ENCODE measurements around the gene MSRB1.
A peak's percentile ranks its signal among the peaks of the same experiment; 100 is the strongest.

MSRB1 gene, protein sequence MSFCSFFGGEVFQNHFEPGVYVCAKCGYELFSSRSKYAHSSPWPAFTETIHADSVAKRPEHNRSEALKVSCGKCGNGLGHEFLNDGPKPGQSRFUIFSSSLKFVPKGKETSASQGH

DNA sequence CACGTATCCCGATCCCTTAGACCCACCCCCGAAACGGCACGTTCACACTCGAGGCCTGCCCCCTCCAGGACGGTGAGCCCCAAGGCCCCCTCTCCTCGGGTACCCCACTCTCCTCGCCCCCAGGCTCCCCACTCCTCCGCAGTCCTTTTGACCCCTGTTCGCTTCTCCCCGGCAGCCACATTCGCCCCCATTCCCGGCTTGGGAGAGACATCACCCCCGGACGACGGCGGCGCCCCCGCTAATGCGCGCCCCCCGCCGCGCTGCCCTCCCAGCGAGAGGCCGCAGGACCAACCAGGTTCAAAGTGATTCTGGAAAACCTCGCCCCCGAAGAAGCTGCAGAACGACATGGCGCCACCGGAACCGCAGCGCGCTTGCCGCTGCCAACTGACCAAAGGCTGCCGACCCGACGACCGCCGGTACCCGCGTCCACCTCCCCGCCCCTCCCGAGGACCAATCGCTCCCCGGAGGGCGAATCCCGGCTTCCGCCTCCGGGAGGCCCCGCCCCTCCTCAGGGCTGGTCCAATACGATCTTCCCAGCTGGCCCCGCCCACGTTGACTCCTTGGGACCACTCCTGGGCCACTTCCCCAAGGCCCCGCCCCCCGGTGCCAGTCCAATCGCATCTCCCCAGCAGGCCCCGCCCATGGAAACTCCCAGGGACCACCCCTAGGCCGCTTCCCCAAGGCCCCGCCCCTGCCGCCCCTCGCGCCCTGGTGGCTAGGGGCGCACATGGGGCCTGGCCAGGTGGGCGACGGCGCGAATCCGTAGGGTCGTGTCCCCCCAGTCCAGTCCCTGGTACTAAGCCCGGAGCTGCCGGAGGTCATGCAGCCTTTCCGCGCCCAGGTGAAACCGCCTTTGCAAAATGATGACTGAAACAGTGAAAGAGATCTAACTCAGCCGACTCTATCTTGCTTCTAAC, at the start of gene MSRB1:
MSRB1 (minus strand) TSS at position 390 of the 917 bp plus-strand sequence; CDS start at position 347, 43 bp downstream.
- peak; percentile 100 for DNase-seq (ENCODE audit: low spot score)

DNA sequence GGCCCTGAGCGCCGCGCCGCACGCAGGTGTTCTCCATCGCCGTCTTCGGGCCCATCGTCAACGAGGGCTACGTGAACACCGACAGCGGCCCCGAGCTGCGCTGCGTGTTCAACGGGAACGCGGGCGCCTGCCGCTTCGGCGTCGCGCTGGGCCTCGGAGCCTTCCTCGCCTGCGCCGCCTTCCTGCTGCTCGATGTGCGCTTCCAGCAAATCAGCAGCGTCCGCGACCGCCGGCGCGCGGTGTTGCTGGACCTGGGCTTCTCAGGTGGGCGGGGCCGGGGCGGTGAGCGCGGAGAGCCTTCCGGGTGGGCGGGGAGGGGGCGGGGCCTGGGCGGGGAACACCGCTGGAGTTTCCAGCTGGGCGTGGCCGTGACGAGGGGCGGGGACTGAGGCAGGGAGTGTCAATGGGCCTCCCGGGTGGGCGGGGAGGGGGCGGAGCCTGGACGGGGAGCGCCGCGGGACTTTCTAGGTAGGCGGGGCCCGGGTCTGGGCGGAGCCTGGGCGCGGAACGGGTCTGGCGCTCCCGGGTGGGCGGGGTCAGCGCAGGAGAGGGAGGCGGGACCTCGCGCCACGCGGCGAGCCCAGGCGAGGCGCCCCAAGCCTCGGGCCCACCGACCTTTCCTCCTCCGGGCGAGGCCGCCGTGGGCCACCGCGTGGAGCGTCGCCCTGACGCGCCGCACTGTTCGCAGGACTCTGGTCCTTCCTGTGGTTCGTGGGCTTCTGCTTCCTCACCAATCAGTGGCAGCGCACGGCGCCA, 49.1 kb upstream of the MSRB1 start:
- peak; percentile 98 for DNase-seq (ENCODE audit: low spot score)

DNA sequence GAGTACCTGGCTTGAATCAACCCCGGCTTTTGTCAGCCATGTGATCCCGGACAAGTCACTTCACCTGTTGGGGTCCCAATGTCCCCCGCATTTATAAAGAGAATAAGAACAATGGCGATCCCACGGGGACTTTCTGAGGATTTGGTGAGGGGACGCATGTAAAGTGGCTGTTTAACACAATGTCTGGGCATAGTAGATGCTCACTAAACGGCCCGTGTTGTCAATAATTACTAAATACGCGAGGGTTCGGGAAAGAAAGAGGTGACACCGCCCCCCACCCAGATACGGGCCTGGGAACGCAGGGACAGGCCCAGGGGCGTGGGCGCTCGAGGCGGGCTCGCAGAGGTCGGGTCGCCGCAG, 48.6 kb upstream of the MSRB1 start:
- no peak for DNase-seq (ENCODE audit: low spot score)

DNA sequence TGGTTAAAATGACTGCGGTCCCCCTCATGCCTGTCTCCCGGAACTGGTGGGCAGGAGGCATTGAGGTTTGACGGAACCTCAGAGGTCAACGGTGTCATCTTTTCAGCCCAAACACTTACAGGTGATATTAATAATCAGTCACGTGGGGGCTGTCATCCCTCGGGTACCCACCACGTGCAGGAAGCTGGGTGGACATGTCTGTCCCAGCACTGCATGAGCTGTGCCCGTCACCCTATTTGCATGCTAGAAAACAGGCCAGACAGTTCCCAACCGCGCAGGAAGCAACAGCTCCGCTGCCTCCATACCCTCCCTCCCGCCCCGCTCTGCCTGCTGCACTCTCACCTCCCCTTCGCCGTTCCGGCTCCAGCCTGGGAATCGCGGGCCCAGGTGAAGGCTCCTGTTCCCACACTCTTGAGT, 48.1 kb upstream of the MSRB1 start:
- DNase-seq (ENCODE audit: low spot score), result peak; percentile 82

DNA sequence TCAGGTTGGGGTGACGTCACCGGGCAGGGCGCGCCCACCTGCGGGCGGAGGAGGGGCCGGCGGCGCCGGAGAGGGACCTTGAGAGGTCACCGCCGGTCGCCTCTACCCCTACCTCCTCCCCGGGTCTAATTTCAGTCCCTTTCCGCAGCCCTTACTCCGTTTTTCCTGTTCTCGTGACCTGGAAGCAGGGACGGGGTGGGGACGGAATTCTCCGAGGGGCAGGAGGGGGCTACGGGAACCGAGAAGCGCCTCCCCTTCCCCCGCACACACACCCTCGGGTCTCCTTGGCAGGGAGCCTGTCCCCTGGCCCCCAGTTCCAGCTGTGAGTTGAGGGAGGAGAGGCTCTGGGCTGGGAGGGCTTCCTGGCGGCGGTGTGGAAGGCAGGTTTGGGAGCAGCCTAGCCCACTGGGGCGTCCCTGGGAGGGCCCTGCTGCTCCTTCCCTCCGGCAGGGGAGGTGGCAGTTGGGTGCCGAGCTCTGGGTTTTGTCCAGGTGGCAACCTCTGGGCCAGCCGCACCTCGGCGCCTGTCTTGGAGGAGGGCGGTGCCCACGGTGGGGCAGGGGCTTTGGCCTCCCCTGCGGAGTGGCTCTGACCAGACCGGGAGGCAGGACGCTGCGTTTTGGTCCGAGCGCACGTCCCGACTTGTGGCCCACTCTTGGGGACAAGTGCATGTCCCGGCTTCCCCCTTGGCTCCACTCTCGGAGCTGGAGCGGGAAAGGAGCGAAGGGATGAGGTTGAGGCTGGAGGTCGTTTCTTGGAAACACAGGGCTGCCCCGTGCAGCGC, 47.5 kb upstream of the MSRB1 start:
- DNase-seq (ENCODE audit: low spot score), result peak; percentile 48

DNA sequence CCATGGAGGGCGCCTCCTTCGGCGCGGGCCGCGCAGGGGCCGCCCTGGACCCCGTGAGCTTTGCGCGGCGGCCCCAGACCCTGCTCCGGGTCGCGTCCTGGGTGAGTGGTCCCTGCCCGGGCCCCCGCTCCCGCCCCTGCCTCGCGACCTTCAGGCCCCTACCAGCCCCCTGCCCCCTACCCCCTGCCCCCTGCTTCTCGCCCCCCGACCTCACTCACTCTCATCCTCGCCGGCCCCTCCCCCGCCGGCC, 47.0 kb upstream of the MSRB1 start:
- DNase-seq (ENCODE audit: low spot score), result no peak

DNA sequence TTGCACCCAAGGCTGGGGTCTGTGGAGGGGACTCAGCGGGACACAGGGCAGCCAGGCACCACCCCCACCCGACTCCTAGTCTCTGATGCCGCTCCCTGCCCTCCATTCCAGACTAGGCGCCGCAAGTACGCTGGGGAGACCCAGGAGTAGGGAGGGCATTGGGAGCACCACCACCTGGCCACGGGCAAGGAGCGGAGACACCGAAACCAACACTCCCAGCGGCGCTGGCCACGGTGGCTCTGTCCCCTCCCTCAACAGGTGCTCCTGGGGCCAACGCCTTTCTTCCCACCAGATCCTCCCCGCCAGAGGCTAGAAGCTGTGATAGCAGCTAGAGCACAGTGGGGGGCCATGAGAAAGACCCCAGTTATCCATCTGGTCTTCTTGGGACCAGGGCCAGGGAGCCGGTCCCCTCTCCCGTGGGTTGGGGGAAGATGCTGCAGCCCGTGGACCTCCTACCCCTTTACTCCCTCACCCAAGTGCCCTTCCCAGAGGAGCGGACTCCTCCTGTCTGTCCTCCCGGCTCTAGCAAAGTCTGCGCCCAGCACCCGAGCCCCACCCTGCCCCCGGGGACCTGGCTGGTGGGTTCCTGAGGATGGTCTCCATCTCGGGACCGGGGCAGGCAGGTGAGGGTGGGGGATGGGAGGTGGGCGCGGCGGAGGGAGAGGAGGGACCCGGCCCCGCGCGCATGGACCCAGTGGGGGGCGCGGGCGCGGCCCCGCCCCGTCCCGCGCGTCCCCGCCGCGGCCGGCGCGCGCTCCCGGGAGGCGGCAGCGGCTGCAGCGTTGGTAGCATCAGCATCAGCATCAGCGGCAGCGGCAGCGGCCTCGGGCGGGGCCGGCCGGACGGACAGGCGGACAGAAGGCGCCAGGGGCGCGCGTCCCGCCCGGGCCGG, 46.5 kb upstream of the MSRB1 start, which contains the start of gene SYNGR3:
SYNGR3 (plus strand) TSS at position 762 of the 892 bp plus-strand sequence. CDS start 133 bp downstream, outside the sequence.
- DNase-seq (ENCODE audit: low spot score), result peak; percentile 41

DNA sequence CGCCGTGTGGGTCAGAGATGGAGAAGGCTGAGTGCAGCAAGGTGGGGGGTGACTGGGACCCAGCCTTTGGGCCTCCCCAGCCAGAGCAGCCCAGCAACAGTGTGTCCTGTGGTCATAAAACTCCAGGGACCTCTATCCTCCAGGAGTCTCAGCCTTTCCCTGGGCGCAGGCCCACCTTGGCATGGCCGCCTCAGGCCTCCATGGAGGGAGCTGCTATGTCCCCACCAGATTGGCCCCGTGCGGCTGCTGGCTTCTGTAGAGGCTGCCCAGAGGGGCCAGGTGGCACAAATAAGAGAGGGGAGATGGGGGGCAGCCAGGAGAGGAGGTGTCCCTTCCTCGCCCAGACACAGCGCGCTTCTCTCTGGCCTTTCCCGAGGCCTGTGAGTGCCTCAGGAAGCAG, 44.2 kb upstream of the MSRB1 start:
- no peak for DNase-seq (ENCODE audit: low spot score)

DNA sequence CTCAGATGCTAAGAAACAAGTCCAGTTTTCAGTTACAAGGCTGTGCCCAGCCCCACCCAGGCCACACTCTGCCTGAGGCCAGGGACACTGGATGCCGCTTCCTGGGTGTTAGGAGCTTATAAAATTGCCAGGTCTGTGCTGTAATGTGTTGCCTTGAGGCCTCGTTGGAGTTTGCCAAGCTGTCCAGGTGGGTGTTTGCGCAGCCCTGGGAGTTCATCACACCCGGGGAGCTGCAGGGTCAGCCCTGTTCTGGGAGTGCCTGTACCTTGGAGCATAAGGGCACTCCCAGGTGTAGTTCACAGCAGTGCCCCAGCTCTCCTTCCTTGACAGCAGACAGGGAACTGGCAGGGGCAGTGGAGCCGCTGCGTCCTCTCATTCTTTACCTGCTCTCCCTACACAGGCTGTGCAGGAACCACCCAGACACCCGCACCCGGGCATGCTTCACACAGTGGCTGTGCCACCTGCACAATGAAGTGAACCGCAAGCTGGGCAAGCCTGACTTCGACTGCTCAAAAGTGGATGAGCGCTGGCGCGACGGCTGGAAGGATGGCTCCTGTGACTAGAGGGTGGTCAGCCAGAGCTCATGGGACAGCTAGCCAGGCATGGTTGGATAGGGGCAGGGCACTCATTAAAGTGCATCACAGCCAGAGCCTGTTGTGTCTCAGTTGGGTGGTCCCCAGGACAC, 42.6 kb upstream of the MSRB1 start:
- no peak for DNase-seq (ENCODE audit: low spot score)

DNA sequence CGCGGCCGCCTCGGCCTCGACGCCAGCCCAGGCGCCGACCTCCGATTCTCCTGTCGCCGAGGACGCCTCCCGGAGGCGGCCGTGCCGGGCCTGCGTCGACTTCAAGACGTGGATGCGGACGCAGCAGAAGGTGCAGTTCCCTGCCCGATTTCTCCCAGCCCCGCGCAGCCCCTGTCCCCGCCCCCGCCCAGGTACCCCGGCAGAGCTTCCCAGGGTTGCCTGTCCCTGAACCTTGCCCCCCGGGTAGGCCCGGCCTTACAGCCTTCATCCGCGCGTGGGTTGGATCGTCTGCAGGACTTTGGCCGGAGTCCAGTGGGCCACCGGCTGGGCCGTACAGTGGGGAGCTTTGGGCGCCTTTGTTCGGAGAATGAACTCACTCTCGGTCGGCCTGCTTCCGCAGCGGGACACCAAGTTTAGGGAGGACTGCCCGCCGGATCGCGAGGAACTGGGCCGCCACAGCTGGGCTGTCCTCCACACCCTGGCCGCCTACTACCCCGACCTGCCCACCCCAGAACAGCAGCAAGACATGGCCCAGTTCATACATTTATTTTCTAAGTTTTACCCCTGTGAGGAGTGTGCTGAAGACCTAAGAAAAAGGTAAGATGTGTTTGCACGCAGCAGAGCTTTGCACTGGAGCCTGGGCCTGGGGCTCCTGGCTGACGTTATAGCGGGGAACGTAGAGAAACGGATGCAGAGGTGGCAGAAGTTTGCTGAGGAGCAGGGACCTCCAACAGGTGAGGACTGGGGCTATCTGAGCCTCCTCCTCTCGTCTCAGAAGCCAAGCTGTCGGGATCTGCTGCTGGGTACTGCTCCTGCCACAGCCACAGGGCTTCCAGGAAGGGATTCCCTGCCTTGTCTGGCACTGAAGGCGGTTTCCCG, 41.6 kb upstream of the MSRB1 start:
- no peak for DNase-seq (ENCODE audit: low spot score)

DNA sequence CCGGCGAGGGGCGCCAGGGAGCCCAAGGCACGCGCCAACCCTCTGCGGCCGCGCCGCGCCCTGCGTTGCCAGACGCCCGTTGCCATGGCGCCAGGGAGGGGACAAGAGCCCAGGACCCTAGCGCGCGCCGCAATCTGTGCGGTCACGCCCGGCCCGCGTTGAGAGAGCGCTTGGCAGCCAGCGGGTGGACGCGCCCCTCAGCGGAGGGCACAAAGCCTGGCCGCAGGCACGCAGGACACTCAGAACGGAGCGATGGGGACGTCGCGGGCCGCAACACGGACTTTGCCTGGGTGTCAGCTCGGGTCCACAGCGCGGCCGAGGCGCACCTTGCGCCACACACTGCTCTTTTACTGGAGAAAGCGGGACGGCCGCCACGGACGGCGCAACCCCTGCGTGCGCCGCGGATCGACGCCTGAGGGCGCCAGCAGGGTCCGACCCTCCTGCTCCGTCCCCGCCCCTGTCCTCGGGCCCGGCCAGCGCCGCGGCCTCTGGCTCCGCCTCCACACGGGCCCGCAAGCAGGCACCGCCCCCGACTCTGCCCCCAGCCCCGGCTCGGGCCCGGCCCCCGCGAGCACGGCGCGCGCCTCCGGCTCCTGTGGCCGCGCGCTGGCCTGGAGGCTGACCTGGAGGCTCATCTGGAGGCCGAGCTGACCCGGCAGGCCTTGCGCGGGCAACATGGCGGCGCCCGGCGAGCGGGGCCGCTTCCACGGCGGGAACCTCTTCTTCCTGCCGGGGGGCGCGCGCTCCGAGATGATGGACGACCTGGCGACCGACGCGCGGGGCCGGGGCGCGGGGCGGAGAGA, 40.7 kb upstream of the MSRB1 start, which contains the start of gene GFER:
GFER (plus strand) TSS at position 650 of the 803 bp plus-strand sequence; CDS start at position 676, 26 bp downstream.
- DNase-seq (ENCODE audit: low spot score), result peak; percentile 88

DNA sequence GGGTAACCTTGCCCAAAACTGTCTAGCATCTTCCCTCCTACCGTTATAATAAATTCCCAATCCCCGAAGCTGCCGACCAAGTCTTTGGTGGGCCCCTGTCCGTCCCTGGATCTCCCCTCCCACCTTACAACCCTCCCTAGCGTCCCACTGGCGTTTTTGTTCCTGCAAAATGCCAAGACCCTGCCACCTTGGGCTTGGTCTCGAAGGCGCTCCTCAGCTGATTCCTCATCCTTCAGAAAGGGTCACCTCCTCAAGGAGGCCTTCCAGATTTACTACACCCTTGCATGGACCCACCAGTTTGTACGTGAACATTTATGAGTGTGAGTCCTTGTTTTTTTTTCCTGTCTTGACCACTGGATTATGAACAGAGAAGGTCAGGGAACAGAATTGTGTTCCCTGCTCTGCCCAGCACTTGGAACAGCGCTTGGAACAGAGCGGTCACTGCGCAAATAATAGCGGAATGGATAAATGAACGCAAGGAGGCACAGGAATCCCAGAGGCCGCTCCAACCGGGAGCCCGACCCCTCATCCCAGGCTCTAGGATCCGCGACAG, 40.1 kb upstream of the MSRB1 start:
- DNase-seq (ENCODE audit: low spot score), result no peak

DNA sequence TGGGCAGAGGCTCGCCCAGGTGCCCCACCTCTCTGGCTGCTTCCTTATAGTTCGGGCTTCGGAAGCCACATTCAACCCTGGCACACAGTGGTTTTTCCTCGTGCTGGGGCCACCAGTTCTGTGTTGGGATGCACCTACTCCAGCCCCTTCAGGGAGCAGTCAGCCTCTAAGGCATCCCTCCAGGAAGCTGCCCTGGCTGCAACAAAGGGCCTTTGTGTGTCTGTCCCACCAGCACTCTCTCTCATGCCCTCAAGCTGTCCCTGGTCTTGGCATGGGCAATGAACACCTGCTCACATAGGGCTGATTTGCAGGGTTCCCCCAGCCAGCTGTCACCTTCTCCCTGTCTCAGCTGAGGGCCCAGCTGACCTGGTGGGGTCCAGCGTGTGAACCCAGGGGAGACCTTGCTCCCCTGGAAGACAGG, 39.0 kb upstream of the MSRB1 start:
- DNase-seq (ENCODE audit: low spot score), result no peak

DNA sequence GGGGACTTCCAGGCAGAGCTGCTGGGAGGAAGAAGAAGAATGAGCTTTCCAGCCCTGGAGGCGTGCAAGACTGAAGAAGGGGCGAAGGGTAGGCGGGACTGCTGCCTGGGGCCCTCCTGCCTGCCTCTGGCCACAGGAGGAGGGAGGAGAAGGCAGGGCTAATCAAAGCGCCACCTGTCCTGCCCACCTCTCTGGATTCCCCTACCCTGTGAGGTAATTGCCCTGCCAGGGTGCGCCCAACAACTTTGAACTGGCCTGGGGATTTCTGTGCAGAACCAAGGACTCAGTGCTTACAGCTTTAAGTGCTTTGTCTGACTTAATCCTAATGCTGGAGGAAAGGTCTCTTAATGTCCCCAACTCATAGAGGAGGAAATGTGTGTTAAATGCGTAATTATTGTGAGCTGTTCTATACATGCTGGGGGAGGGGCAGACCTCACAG, 38.4 kb upstream of the MSRB1 start, which contains the start of gene NOXO1:
NOXO1 (minus strand) TSS at position 72 of the 439 bp plus-strand sequence. CDS start 290 bp downstream, outside the sequence.
- DNase-seq (ENCODE audit: low spot score), result no peak

DNA sequence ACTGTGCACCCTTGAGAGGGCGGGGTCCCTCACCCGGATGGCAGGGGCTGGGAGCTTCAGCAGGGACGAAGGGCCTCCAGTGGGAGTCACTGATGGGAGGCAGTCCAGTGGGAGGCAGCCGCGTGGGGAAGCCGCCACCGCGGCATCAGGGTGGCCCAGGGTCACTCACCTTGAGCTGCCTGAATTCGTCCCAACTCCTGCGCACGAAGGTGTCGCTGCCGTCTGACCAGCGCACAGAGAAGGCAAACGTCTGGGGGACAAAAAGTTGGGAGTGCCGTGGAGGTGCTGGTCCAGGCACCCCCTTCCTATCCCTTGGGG, 37.7 kb upstream of the MSRB1 start:
- no peak for DNase-seq (ENCODE audit: low spot score)

DNA sequence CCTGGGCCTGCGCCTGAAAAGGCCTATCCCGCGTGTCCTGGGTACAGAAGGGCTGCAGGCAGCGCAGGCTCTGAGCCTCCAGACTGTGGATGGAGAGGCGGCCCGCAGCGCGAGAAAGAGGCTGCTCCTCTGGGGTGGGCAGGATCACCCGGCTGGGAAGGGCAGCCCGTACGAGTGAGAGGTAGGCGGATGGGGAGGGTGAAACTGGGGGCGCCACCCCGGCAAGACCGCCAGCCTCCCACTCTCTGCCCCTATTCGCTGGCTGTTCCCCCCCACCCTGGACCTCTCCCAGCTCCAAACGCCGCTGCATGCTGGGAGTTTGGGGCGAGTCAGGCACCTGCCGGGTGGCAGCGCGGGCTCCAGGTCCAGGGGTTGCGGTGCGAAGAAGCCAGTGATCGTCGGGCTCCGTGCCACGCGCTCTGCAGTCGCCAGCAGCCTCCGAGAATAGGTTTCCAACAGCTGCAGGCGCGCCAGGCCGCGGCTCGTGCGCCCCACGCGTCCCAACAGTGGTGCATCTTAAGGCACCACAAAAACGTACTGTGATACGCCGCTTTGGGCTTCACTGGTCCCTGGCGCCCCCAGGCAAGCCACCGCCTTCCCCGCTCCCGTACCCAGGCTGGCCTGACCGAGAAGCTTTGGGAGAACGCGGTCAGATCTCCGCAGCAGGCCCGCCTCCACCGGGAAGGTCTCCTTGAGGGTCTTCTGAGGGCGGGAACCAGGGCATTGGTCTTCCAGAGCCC, 37.2 kb upstream of the MSRB1 start:
- no peak for DNase-seq (ENCODE audit: low spot score)

DNA sequence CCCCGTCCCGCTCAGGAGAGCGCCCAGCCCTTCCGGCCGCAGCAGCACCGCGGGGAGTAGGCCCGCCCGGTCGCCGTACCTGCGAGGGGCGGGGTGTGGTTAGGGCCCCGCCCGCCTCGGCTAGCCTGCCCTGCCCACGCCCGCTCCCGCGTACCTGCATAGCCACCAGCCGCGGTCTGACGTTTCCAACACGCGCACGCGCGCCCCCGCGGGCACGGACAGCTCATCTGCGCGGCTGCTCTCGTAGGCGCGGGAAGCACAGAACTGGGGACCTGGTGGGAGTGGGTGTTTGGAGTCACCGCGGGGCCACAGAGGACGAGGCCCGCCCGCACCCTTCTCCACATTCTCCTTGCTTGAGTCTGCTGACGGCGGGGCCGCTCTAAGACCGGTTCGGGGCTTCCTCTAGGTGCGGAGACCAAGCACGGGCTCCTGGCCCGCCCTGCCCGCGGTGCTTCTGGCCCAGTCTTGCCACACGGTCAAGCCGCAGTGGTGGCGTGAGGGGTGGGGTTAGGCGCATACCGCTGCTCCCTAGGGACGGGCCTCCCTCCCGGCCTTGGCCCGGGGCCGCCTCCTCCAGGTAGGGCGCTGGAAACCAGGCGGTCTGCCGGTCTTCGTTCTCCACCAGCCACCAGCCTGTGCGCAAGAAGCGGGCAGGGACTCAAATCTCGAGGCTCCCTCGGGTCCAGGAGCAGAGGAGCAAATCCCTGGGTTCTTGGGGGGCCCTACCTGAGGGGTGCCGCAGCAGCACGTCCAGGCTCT, 36.5 kb upstream of the MSRB1 start:
- DNase-seq (ENCODE audit: low spot score), result no peak

Measured in germinal center (tissue), 1 donor.